Type B pancreatic cell (in vitro differentiated cells): ENCODE data around the gene GNE. TPM values are rescaled to one million over a fixed set of nuclear protein-coding genes. Genes with fewer than 3 reads are reported as not detected.

Experiments
- DNase-seq: peaks from one replicate; pipeline ENCODE4 v3.0.0; 2021; ENCODE audit warnings: mixed read lengths; ENCODE audit not compliant: unreplicated experiment; ENCODE audit errors: extremely low spot score
- H3K27ac Mint-ChIP-seq: 2 replicates; pipeline ENCODE4 v1.8.0; 2021; ENCODE audit warnings: mild to moderate bottlenecking, mixed read lengths
- H3K27me3 Mint-ChIP-seq: 2 replicates; pipeline ENCODE4 v1.8.0; 2021; ENCODE audit warnings: mixed read lengths
- H3K36me3 Mint-ChIP-seq: 2 replicates; pipeline ENCODE4 v1.8.0; 2021; ENCODE audit warnings: mixed read lengths
- H3K4me1 Mint-ChIP-seq: one replicate; pipeline ENCODE4 v1.8.0; 2021; ENCODE audit warnings: mixed read lengths; ENCODE audit not compliant: unreplicated experiment
- H3K4me3 Mint-ChIP-seq: 2 replicates; pipeline ENCODE4 v1.8.0; 2021; ENCODE audit warnings: mild to moderate bottlenecking, mixed read lengths
- H3K9me3 Mint-ChIP-seq: 2 replicates; pipeline ENCODE4 v1.8.0; 2021; ENCODE audit warnings: mixed read lengths
- CTCF ChIP-seq: fragments of 200-600 bp; sonication (generic); conservative IDR thresholded peaks from 2 replicates; pipeline ENCODE4 v1.5.0; 2021; ENCODE audit warnings: antibody characterized with exemption, mild to moderate bottlenecking
- total RNA-seq: library from RNA; stranded (reverse); gene quantifications from 2 replicates; pipeline ENCODE4 v1.2.1, GENCODE V29; 2021; ENCODE audit warnings: low replicate concordance

GNE gene
- total RNA-seq, 1 donor from 2014 or later, result 16.3 TPM

GRCh38 chr9:36218011-36218410 is 40.2 kb downstream of the GNE start:
- H3K36me3 Mint-ChIP-seq, result peaks cover 42% of the 10 kb centered on the region
- no peaks in the 10 kb centered on the region for H3K27me3 Mint-ChIP-seq
- H3K4me3 Mint-ChIP-seq, result no peak overlapping the region
- no peaks in the 10 kb centered on the region for H3K9me3 Mint-ChIP-seq
- no peaks in the 10 kb centered on the region for H3K4me1 Mint-ChIP-seq
- no peak for DNase-seq
- TF ChIP-seq CTCF, result no peak
- H3K27ac Mint-ChIP-seq, result no peak overlapping the region

- peaks cover 36% of the 10 kb centered on the region for H3K36me3 Mint-ChIP-seq
These were observed 40.8 kb downstream of the GNE start for GRCh38 chr9:36217256-36217968.

GRCh38 chr9:36214571-36214970 is 43.7 kb downstream of the GNE start:
- Mint-ChIP-seq H3K27ac (no peak overlapping the region), H3K27me3 (no peaks in the 10 kb centered on the region), H3K4me1 (no peaks in the 10 kb centered on the region), H3K36me3 (peaks cover 48% of the 10 kb centered on the region), H3K9me3 (no peaks in the 10 kb centered on the region), H3K4me3 (no peak overlapping the region)
- no peak for DNase-seq
- no peak for TF ChIP-seq CTCF

More at GRCh38 chr9:36217256-36217968, 40.8 kb downstream of the GNE start:
- no peaks in the 10 kb centered on the region for H3K4me1 Mint-ChIP-seq
- H3K9me3 Mint-ChIP-seq, result no peaks in the 10 kb centered on the region
- TF ChIP-seq CTCF, result no peak
- no peaks in the 10 kb centered on the region for H3K27me3 Mint-ChIP-seq
- no peak overlapping the region for H3K4me3 Mint-ChIP-seq
- no peak for DNase-seq
- H3K27ac Mint-ChIP-seq, result no peak overlapping the region

- H3K4me1 Mint-ChIP-seq, result no peaks in the 10 kb centered on the region
- H3K36me3 Mint-ChIP-seq, result peaks cover 45% of the 10 kb centered on the region
- no peak for DNase-seq
- no peak overlapping the region for H3K27ac Mint-ChIP-seq
- no peaks in the 10 kb centered on the region for H3K9me3 Mint-ChIP-seq
- H3K4me3 Mint-ChIP-seq, result no peak overlapping the region
- H3K27me3 Mint-ChIP-seq, result no peaks in the 10 kb centered on the region
- no peak for TF ChIP-seq CTCF
These were observed 44.3 kb downstream of the GNE start for GRCh38 chr9:36213989-36214388.

- no peak for TF ChIP-seq CTCF
- no peak overlapping the region for H3K4me3 Mint-ChIP-seq
- H3K4me1 Mint-ChIP-seq, result no peaks in the 10 kb centered on the region
- no peak for DNase-seq
- H3K36me3 Mint-ChIP-seq, result peaks cover 45% of the 10 kb centered on the region
- no peaks in the 10 kb centered on the region for H3K9me3 Mint-ChIP-seq
- H3K27ac Mint-ChIP-seq, result no peak overlapping the region
- no peaks in the 10 kb centered on the region for H3K27me3 Mint-ChIP-seq
These were observed 44.9 kb downstream of the GNE start for GRCh38 chr9:36213387-36213786.
